ENCODE results near the gene SETD7.
A peak's percentile ranks its signal among the peaks of the same experiment; 100 is the strongest.

SETD7 gene

GRCh38 chr4:139553751-139554641 lies 2.0 kb downstream of the SETD7 start:
- no peaks in the 10 kb centered on the region for H3K9me3 ChIP-seq (ENCODE audit: insufficient read depth, low read depth, low read length)
- peak overlapping the region; percentile 91 for H3K4me2 ChIP-seq (ENCODE audit: low read depth, low read length, poor library complexity, severe bottlenecking)
- no peak overlapping the region for H2AFZ ChIP-seq (ENCODE audit: low read length)
- peaks cover 11% of the 10 kb centered on the region for H3F3A ChIP-seq (ENCODE audit: low read depth)
- no peaks in the 10 kb centered on the region for H3K9me2 ChIP-seq (replicated peaks; ENCODE audit: low read depth, low read length)
- H3K4me1 ChIP-seq (ENCODE audit: insufficient read depth, low read length, poor library complexity, severe bottlenecking) = peaks cover 73% of the 10 kb centered on the region
- H3K4me3 ChIP-seq (ENCODE audit: low read length, poor library complexity, severe bottlenecking) = peak overlapping the region; percentile 85
- H3K79me2 ChIP-seq (ENCODE audit: insufficient read depth, low read length) = peaks cover 64% of the 10 kb centered on the region
- H3K27me3 ChIP-seq (ENCODE audit: insufficient read depth, low read length, poor library complexity, severe bottlenecking) = no peaks in the 10 kb centered on the region
- TF ChIP-seq EZH2phosphoT487 (IDR thresholded peaks at IDR 0.05; ENCODE audit: borderline replicate concordance) = no peak
- no peak for TF ChIP-seq CTCF (conservative IDR thresholded peaks at IDR 0.05; ENCODE audit: low read length)
- H3K9ac ChIP-seq (ENCODE audit: low read depth, low read length, poor library complexity, severe bottlenecking) = peak overlapping the region; percentile 83
- no peaks in the 10 kb centered on the region for H3K36me3 ChIP-seq (ENCODE audit: insufficient read depth, low read length)
- peaks cover 54% of the 10 kb centered on the region for H4K20me1 ChIP-seq (ENCODE audit: insufficient read depth, low read length, poor library complexity, severe bottlenecking)

- peaks cover 60% of the 10 kb centered on the region for H4K20me1 ChIP-seq (ENCODE audit: insufficient read depth, low read length, poor library complexity, severe bottlenecking)
- peak overlapping the region; percentile 91 for H3K4me2 ChIP-seq (ENCODE audit: low read depth, low read length, poor library complexity, severe bottlenecking)
- no peaks in the 10 kb centered on the region for H3K36me3 ChIP-seq (ENCODE audit: insufficient read depth, low read length)
- peak overlapping the region; percentile 83 for H3K9ac ChIP-seq (ENCODE audit: low read depth, low read length, poor library complexity, severe bottlenecking)
- peaks cover 76% of the 10 kb centered on the region for H3K79me2 ChIP-seq (ENCODE audit: insufficient read depth, low read length)
- H3K9me2 ChIP-seq (replicated peaks; ENCODE audit: low read depth, low read length) = no peaks in the 10 kb centered on the region
- H3K9me3 ChIP-seq (ENCODE audit: insufficient read depth, low read depth, low read length) = no peaks in the 10 kb centered on the region
- peaks cover 5% of the 10 kb centered on the region for H3F3A ChIP-seq (ENCODE audit: low read depth)
- no peak for TF ChIP-seq CTCF (conservative IDR thresholded peaks at IDR 0.05; ENCODE audit: low read length)
- no peak for TF ChIP-seq EZH2phosphoT487 (IDR thresholded peaks at IDR 0.05; ENCODE audit: borderline replicate concordance)
- no peak overlapping the region for H2AFZ ChIP-seq (ENCODE audit: low read length)
- H3K4me1 ChIP-seq (ENCODE audit: insufficient read depth, low read length, poor library complexity, severe bottlenecking) = peaks cover 67% of the 10 kb centered on the region
- peak overlapping the region; percentile 85 for H3K4me3 ChIP-seq (ENCODE audit: low read length, poor library complexity, severe bottlenecking)
- no peaks in the 10 kb centered on the region for H3K27me3 ChIP-seq (ENCODE audit: insufficient read depth, low read length, poor library complexity, severe bottlenecking)
Measured at GRCh38 chr4:139552517-139553307, 3.3 kb downstream of the SETD7 start.

GRCh38 chr4:139550724-139551429 lies 5.1 kb downstream of the SETD7 start:
- Histone ChIP-seq H3K9ac (ENCODE audit: low read depth, low read length, poor library complexity, severe bottlenecking) (no peak overlapping the region), H3K4me2 (ENCODE audit: low read depth, low read length, poor library complexity, severe bottlenecking) (peak overlapping the region; percentile 60), H3K36me3 (ENCODE audit: insufficient read depth, low read length) (peaks cover 18% of the 10 kb centered on the region), H4K20me1 (ENCODE audit: insufficient read depth, low read length, poor library complexity, severe bottlenecking) (peaks cover 66% of the 10 kb centered on the region), H3K4me1 (ENCODE audit: insufficient read depth, low read length, poor library complexity, severe bottlenecking) (peaks cover 53% of the 10 kb centered on the region), H3K27me3 (ENCODE audit: insufficient read depth, low read length, poor library complexity, severe bottlenecking) (no peaks in the 10 kb centered on the region), H3K79me2 (ENCODE audit: insufficient read depth, low read length) (peaks cover 95% of the 10 kb centered on the region), H2AFZ (ENCODE audit: low read length) (no peak overlapping the region), H3K9me3 (ENCODE audit: insufficient read depth, low read depth, low read length) (no peaks in the 10 kb centered on the region), H3K4me3 (ENCODE audit: low read length, poor library complexity, severe bottlenecking) (peak overlapping the region; percentile 47), H3K9me2 (replicated peaks; ENCODE audit: low read depth, low read length) (no peaks in the 10 kb centered on the region), H3F3A (ENCODE audit: low read depth) (no peaks in the 10 kb centered on the region)
- TF ChIP-seq EZH2phosphoT487 (IDR thresholded peaks at IDR 0.05; ENCODE audit: borderline replicate concordance) (no peak), CTCF (conservative IDR thresholded peaks at IDR 0.05; ENCODE audit: low read length) (no peak)
